Activated T-helper 1 cell treated with anti-CD3 and anti-CD28 coated beads, Interleukin-2, amount 50 U/mL, for 16 hours (primary cell): ENCODE measurements around the gene PODXL.

Experiments used
- DNase-seq, 2 donors: peaks; one replicate each; pipeline ENCODE4 v3.0.0-alpha.2; 2020; ENCODE audit warnings: low read depth in 1 of 2, low spot score in 1 of 2

The PODXL gene

DNA sequence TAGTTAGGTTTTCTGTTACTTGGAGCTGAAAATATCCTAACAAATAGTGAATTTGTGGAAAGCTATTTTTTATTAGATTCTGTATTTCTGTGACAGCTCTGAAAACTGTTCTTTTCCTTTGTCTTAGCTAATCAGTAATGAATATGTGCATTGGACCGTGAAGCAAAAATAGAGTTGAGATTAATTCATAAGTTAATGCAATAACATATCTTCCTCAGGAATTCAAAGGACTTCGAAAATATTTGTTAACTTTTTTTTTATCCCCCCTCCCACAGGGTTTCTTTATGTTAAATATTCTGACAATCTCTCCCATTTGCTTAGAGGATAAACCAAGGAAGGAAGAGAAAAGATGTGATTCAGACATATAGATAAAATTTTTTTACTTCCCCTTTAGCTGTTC is 101.4 kb downstream of the PODXL start:
- no peak for DNase-seq

DNA sequence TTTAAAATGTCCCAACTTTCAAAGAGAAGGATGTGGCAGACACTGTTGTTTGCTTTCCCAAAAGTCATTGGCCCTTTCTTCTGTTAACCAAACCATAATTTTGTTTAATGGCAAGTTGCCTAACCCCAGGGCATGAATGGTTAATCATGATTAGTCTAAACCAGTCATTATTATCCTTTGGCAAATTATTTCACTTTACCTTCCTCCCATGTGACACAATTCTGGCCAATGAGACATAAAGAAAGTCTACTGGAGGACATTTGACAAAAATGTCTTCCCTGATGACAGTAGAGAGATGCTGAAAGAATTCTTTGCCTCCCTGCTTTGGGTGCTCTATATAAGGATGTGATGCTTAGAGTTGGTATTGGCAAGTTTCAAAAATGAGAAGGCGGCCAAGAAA is 101.9 kb downstream of the PODXL start:
- DNase-seq, result no peak
